Large intestine (tissue), 3 donors: Measurements from ENCODE around the gene USP24. TPM values are rescaled to one million over a fixed set of nuclear protein-coding genes. Genes with fewer than 3 reads are reported as not detected.

Experiments
- DNase-seq, 2 donors: peaks; one replicate each; pipeline versions ENCODE4 v3.0.0 to v3.0.0-alpha.2; 2013
- H3K27ac ChIP-seq: one replicate; pipeline ENCODE4 v1.5.1; 2013; ENCODE audit warnings: low read length
- H3K27me3 ChIP-seq: 2 replicates; pipeline ENCODE4 v1.6.1; 2013; ENCODE audit warnings: low read length; ENCODE audit not compliant: control insufficient read depth, insufficient read depth
- H3K36me3 ChIP-seq: 2 replicates; pipeline ENCODE4 v1.6.1; 2013; ENCODE audit warnings: low read length; ENCODE audit not compliant: control insufficient read depth, insufficient read depth
- H3K4me1 ChIP-seq: one replicate; pipeline ENCODE4 v1.6.1; 2013; ENCODE audit warnings: low read length; ENCODE audit not compliant: control insufficient read depth, insufficient read depth
- H3K4me3 ChIP-seq: one replicate; pipeline ENCODE4 v1.5.1; 2013; ENCODE audit warnings: low read length
- H3K9me3 ChIP-seq: one replicate; pipeline ENCODE4 v1.6.1; 2013; ENCODE audit warnings: mild to moderate bottlenecking, low read depth, low read length, moderate library complexity; ENCODE audit not compliant: control insufficient read depth
- WGBS: methylation state at CpG from one replicate; pipeline ENCODE4 v1.1.5; 2013; ENCODE audit warnings: low lambda C conversion rate; ENCODE audit not compliant: insufficient coverage; 5-methylcytosine and 5-hydroxymethylcytosine counted together
- polyA plus RNA-seq: library from polyadenylated mRNA; unstranded; fragments of 120-200 nt; gene quantifications from one replicate; pipeline ENCODE4 v1.2.1, GENCODE V29; 2013

The USP24 gene
- polyA plus RNA-seq, 1 donor = 37.6 TPM

DNA sequence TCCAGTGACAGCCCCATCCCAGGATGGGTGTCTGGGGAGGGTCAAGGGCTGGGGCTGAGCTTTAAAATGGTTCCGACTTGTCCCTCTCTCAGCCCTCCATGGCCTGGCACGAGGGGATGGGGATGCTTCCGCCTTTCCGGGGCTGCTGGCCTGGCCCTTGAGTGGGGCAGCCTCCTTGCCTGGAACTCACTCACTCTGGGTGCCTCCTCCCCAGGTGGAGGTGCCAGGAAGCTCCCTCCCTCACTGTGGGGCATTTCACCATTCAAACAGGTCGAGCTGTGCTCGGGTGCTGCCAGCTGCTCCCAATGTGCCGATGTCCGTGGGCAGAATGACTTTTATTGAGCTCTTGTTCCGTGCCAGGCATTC is 151.6 kb downstream of the USP24 start:
- Histone ChIP-seq H3K9me3 (no peaks in the 10 kb centered on the region), H3K4me3 (no peak overlapping the region), H3K36me3 (peaks cover 21% of the 10 kb centered on the region), H3K27ac (no peak overlapping the region), H3K4me1 (no peaks in the 10 kb centered on the region), H3K27me3 (no peaks in the 10 kb centered on the region)
- no CpG with 5 or more reads among the region's 9 CpGs for WGBS
- DNase-seq = no peak

DNA sequence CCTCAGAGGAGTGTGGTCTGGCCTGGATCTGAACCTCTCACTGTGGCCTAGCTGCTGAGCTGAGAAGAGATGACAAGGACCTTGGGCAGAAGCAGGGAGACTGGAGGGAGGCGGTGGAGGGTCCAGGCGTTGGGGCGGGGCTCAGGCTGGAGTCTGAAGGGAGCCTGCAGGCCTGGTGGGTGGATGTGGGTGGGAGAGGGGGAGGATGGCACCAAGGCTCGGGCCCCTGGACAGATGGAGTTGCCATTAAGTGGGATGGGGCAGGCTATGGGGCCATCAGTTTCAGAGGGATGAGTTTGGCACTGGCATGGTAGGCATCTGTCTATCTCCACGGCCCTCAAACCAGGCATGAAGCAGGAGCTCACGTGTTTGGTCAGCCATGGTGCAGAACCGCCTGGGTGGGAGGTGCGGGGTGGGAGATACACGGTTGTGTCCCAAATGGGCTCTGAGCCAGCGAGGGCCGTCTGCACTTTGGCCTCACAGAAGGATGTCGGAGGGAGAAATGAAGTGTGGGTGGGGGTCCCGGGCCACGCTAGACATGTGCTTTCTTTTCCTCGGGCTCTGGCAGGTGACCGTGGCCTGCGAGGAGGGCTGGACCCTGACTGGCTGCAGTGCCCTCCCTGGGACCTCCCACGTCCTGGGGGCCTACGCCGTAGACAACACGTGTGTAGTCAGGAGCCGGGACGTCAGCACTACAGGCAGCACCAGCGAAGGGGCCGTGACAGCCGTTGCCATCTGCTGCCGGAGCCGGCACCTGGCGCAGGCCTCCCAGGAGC is 152.2 kb downstream of the USP24 start:
- Histone ChIP-seq H3K27ac (no peak overlapping the region), H3K9me3 (no peaks in the 10 kb centered on the region), H3K36me3 (peaks cover 18% of the 10 kb centered on the region), H3K27me3 (no peaks in the 10 kb centered on the region), H3K4me3 (no peak overlapping the region), H3K4me1 (no peaks in the 10 kb centered on the region)
- no peak for DNase-seq
- WGBS = no CpG with 5 or more reads among the region's 29 CpGs

DNA sequence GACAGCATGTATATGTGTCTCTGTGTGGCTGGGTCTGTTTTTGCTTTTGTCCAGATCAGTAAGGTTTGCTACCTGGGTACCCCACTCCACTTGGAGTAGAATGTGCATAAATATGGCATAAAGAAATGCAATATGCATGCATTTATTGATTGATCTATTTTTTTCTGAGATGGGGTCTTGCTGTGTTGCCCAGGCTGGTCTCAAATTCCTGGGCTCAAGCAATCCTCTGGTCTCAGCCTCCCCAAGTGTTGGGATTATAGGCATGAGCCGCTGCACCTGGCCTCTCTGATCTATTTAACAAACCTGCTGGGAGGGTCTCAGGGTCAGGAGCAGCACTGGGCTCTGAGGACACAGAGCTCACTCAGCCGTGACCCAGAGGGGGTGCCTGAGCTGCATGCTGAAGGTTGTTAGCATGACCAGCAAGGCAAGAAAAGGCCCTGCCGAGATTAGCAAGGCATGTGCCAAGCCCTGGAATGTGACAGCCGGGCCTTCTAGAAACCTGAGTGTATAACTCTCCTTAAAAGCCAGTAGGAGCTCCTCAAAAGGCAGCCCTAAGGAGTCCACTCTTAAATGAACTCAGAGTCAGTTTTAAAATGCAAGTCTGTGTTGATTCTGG is 153.3 kb downstream of the USP24 start:
- no peak for DNase-seq

DNA sequence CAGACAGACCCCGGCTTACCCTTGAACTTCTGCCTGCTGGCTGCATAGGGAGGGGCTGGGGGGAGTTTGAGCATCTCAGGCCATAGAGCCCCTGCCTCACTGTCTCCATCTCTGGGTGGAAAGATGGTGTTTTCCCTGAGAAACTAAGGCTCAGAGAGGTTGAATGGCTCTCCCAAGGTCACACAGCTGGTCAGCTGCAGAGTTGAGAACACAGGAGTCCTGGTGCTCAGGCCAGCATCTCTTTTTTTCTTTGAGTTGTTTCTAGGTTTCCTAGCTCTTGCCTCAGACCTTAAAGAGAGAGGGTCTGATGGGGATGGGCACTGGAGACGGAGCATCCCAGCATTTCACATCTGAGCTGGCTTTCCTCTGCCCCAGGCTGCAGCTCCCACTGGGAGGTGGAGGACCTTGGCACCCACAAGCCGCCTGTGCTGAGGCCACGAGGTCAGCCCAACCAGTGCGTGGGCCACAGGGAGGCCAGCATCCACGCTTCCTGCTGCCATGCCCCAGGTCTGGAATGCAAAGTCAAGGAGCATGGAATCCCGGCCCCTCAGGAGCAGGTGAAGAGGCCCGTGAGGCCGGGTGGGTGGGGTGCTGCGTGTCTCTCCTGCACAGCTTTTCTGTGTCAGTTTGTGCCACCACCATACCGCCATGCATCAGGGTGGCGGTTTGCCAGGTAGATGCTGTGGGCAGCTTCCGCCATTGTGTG is 154.0 kb downstream of the USP24 start:
- H3K9me3 ChIP-seq = no peaks in the 10 kb centered on the region
- no peak overlapping the region for H3K27ac ChIP-seq
- H3K36me3 ChIP-seq = peaks cover 4% of the 10 kb centered on the region
- no peaks in the 10 kb centered on the region for H3K4me1 ChIP-seq
- no CpG with 5 or more reads among the region's 13 CpGs for WGBS
- no peak overlapping the region for H3K4me3 ChIP-seq
- no peaks in the 10 kb centered on the region for H3K27me3 ChIP-seq
- no peak for DNase-seq

More for the DNA sequence above, 153.3 kb downstream of the USP24 start:
- no peaks in the 10 kb centered on the region for H3K27me3 ChIP-seq
- no peak overlapping the region for H3K27ac ChIP-seq
- no peak overlapping the region for H3K4me3 ChIP-seq
- H3K36me3 ChIP-seq = peaks cover 9% of the 10 kb centered on the region
- WGBS = 100% methylated on average over 1 of the region's 4 CpGs
- H3K9me3 ChIP-seq = no peaks in the 10 kb centered on the region
- no peaks in the 10 kb centered on the region for H3K4me1 ChIP-seq

DNA sequence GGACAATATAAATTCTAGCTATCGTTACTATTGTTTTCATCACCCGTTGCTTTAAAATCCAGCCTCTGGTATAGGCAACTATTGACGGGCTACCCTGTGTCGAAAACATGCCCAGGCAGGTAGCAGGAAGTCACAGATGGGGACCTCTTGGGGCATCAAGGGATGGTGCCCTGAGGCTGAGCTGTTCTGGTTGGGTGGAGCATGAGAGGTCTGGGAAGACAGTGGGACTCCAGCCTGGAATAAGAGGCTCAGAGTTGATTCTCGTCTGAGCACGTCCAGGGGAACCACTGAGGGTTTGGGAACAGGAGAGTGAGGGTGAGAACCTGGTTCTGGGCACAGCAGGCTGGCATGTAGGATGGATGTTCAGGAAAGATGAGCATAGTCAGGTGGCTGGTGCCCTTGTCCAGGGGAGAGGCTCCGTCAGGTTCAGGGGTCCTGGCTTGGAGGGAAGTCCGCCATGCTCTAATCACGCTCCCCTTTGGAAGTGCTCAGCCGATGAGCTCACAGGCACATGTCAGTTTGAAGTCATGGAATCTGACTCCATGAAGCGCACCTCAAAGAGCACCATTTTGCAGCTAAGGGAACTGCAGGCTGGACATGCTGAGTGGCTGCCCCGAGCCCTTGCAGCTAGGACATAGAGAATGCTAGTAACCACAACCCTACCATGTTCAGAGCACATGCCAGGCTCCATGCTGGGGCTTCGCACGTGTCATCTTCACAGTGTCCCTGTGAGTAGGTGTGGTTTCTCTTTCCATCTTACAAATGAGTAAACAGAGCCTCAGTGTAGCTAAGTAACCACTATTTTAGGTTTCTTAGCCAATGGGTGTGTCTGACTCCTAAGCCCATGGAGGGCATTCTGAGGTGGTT is 154.8 kb downstream of the USP24 start:
- no peak for DNase-seq
- Histone ChIP-seq H3K4me3 (no peak overlapping the region), H3K27ac (no peak overlapping the region), H3K9me3 (no peaks in the 10 kb centered on the region), H3K27me3 (no peaks in the 10 kb centered on the region), H3K4me1 (no peaks in the 10 kb centered on the region), H3K36me3 (no peaks in the 10 kb centered on the region)
- no CpG with 5 or more reads among the region's 14 CpGs for WGBS

DNA sequence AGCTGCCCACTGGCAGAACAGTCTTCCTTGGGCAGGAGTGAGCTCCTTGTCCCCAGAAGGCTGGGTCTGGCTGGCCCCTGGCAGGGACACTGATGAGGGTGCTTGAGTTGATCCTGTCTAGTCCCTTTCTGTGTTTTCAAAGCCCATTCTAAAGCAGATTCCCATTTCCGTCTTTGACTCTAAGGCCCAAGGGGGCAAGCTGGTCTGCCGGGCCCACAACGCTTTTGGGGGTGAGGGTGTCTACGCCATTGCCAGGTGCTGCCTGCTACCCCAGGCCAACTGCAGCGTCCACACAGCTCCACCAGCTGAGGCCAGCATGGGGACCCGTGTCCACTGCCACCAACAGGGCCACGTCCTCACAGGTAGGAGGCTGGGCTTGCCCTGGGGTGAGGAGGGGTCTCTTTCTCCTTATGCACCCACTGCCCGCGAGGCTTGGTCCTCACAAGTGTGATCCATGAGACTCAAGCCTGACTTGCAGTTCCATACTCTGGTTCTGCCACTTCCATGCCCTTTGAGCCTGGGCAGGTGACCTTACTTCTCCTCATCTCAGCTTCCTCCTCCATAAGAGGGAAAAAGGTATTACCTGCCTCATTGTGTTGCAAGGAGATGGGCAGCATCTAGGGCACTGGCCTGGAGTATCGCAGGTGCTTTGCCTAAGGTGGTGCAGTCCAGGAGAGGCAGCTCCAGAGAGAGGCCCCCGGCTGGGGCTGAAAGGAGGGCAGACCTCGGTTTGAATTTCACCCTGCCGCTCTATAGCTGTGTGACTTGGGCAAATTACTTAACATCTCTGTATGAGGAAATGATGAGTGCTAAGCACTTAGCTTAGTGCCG is 155.6 kb downstream of the USP24 start:
- no peaks in the 10 kb centered on the region for H3K9me3 ChIP-seq
- no peak overlapping the region for H3K4me3 ChIP-seq
- no peaks in the 10 kb centered on the region for H3K27me3 ChIP-seq
- DNase-seq = no peak
- H3K4me1 ChIP-seq = no peaks in the 10 kb centered on the region
- H3K27ac ChIP-seq = no peak overlapping the region
- whole genome bisulfite sequencing = 90% methylated on average over 2 of the region's 14 CpGs
- no peaks in the 10 kb centered on the region for H3K36me3 ChIP-seq

DNA sequence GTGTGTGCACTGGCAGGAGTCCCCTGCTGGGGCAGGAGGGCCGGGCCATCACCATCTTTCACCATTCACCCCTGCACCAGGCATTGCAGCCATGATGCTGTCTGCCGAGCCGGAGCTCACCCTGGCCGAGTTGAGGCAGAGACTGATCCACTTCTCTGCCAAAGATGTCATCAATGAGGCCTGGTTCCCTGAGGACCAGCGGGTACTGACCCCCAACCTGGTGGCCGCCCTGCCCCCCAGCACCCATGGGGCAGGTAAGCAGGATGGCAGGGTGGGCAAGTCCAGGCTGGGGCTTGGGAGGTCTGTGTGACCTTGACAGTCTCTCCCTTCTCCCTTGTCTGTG is 157.2 kb downstream of the USP24 start:
- Histone ChIP-seq H3K9me3 (no peaks in the 10 kb centered on the region), H3K4me3 (no peak overlapping the region), H3K27me3 (no peaks in the 10 kb centered on the region), H3K4me1 (no peaks in the 10 kb centered on the region), H3K27ac (no peak overlapping the region), H3K36me3 (no peaks in the 10 kb centered on the region)
- DNase-seq = no peak
- WGBS = no CpG with 5 or more reads among the region's 6 CpGs

DNA sequence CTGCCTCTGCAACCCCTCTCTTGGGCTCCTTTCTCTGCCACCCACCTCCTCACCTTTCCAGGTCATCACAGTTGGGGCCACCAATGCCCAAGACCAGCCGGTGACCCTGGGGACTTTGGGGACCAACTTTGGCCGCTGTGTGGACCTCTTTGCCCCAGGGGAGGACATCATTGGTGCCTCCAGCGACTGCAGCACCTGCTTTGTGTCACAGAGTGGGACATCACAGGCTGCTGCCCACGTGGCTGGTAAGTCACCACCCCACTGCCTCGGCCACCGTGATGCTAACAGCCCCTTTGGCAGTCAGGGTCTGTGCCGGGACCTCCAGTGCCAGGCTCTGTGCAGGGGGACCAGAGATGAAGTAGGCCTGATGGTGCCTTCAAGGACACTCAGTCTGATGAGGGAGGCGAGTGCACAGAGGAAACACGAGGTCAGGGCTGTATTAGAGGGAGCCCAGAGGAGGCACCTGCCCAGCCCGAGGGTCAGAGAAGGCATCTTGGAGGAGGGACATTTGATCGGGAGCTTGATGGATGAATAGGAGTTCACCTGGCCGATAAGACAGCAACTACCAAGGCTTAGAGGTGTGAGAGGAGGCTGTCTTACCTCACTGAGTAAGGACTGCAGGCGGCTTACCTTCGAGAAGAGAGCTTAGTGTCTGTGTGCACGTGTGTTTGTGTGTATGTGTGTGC is 157.8 kb downstream of the USP24 start:
- H3K36me3 ChIP-seq = no peaks in the 10 kb centered on the region
- DNase-seq = no peak
- WGBS = no CpG with 5 or more reads among the region's 15 CpGs
- no peaks in the 10 kb centered on the region for H3K4me1 ChIP-seq
- peaks cover 2% of the 10 kb centered on the region for H3K9me3 ChIP-seq
- no peak overlapping the region for H3K4me3 ChIP-seq
- no peaks in the 10 kb centered on the region for H3K27me3 ChIP-seq
- no peak overlapping the region for H3K27ac ChIP-seq

DNA sequence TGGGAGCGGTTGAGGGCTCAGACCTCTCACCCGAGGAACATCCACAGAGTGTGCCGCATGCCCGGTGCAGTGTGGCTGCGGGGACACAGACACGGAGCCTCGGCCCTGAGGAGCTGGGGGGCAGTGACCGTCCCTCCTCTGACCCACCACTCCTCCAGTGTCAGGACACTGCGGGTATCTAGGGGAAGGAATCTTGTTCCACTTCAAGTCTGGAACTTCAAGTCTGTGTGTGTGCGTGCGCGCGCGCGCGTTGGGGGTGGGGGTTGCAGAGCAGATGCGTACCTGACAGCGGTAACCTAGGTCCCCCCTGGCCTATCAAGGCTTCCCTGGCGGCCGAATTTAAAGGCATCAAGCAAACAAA is 158.6 kb downstream of the USP24 start:
- H3K27me3 ChIP-seq = no peaks in the 10 kb centered on the region
- H3K9me3 ChIP-seq = peaks cover 3% of the 10 kb centered on the region
- no peaks in the 10 kb centered on the region for H3K36me3 ChIP-seq
- no peaks in the 10 kb centered on the region for H3K4me1 ChIP-seq
- H3K4me3 ChIP-seq = no peak overlapping the region
- no peak for DNase-seq
- WGBS = no CpG with 5 or more reads among the region's 20 CpGs
- H3K27ac ChIP-seq = no peak overlapping the region
